RWPE1 (cell line): ENCODE measurements around the gene REPIN1.
A peak's percentile ranks its signal among the peaks of the same experiment; 100 is the strongest.

Experiments
- CTCF ChIA-PET: fragments of 350-600 bp; sonication (Branson Sonifier 250); formaldehyde crosslinking; extraction: SDS; loops from one replicate; lab custom pipeline; 2021; lab: Yijun Ruan, JAX
- POLR2A ChIA-PET: fragments of 400-600 bp; formaldehyde crosslinking; extraction: SDS; loops from one replicate; lab custom pipeline; 2020; ENCODE audit warnings: antibody characterized with exemption; ENCODE audit not compliant: low non-redundant PET; lab: Yijun Ruan, JAX
- DNase-seq: peaks from one replicate; pipeline ENCODE4 v3.0.0; 2012; ENCODE audit warnings: low spot score
- H3K27ac ChIP-seq: fragments of 450-650 bp; 2 replicates; pipeline ENCODE4 v1.5.1; 2017
- TF ChIP-seq, protein P1 (sequence below): fragments of 450-650 bp; conservative IDR thresholded peaks from 2 replicates; pipeline ENCODE4 v1.5.1; 2017; ENCODE audit warnings: low read depth, mild to moderate bottlenecking

REPIN1 gene

DNA sequence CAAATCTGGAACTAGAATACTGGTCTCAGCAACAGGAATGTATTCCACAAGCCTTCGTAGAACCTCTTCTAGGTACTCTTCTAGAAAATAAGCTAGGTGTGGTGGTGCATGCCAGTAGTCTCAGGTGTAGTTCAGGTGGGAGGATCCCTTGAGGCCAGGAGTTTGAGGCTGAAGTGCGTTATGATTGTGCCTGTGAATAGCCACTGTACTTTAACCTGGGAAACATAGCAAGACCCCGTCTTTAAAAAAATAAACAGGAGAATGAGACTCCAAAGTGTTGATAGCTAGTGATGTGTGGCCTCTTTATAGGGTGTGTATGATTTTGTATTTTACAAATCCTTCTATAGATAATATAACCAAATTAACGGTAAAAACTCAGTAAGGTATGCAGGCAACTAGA, 9.0 kb downstream of the REPIN1 start:
- no peak for DNase-seq
- TF ChIP-seq, protein P1, sequence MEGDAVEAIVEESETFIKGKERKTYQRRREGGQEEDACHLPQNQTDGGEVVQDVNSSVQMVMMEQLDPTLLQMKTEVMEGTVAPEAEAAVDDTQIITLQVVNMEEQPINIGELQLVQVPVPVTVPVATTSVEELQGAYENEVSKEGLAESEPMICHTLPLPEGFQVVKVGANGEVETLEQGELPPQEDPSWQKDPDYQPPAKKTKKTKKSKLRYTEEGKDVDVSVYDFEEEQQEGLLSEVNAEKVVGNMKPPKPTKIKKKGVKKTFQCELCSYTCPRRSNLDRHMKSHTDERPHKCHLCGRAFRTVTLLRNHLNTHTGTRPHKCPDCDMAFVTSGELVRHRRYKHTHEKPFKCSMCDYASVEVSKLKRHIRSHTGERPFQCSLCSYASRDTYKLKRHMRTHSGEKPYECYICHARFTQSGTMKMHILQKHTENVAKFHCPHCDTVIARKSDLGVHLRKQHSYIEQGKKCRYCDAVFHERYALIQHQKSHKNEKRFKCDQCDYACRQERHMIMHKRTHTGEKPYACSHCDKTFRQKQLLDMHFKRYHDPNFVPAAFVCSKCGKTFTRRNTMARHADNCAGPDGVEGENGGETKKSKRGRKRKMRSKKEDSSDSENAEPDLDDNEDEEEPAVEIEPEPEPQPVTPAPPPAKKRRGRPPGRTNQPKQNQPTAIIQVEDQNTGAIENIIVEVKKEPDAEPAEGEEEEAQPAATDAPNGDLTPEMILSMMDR, result no peak
- H3K27ac ChIP-seq, result peak overlapping the region; percentile 94
- POLR2A ChIA-PET, result no interaction called here
- CTCF ChIA-PET, result no interaction called here

DNA sequence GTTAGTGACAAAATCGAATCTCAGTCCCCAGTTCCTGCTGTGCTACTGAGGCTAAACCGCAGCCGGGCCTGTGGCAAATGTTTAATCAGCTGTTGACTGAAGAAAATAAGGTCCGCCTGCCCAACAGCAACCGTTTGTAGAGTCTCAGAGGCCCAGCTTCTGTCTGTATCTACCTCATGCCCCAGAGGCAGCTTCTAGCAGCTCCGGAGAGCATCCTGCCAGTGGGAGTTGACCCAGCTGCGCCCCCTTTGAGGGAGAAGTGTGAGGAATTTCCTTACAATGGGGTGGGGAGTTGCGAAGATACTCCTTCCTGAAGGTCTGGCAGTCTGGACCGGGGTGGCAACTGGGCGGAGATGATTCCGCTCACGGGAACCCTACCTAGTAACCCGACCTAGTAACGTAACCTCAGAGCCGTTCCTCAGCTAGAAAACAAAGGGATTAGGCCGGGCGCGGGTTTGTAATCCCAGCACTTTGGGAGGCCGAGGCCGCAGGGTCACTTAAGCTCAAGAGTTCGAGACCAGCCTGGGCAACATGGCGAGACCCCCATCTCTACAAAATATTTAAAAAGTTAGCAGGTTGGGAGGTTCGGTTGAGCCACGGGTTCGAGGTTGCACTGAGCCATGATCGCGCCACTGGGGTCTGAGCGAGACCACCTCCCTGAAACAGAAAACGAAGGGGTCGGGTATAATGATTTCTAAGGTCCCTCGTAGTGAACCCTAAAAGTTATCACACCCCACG, 9.7 kb downstream of the REPIN1 start:
- POLR2A ChIA-PET, result no interaction called here
- CTCF ChIA-PET, result no interaction called here
- H3K27ac ChIP-seq, result peak overlapping the region; percentile 94
- peak; percentile 26 for DNase-seq
- TF ChIP-seq, protein P1, result no peak

DNA sequence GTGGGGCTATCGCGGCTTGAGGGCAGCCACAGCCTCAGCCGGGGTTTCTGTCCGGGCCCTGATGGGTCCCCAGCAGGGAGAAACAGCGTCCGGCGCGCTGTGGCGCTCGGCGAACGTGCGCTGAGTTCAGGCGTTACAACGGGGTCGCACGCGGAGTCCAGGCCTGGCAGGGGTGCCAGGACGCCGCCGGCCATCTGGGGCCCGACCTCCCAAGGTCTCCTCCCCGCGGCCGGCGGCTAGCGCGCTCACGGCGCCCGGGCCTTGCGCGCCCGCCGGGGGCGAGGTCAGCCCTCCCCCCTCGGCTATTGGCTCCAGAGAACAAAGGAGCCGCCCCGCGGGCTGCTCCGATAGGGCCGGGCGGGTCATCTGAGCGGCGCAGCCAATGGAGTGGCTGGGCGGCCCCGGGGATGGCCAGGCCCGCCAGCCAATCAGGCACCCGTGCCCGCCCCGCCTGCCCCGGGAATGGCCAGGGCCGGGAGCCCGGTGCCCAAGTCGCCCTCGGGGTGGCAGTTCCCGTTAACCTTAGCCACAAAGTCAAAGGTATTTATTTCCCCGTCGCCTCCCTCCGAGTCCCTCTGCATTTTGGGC, 10.3 kb downstream of the REPIN1 start, which contains the start of gene ZNF775:
TSS of gene ZNF775 (plus strand) at position 478 of the 588 bp plus-strand sequence. CDS start 9,141 bp downstream, outside the sequence.
- ChIA-PET CTCF (no interaction called here), POLR2A (no interaction called here)
- DNase-seq, result peak; percentile 99
- TF ChIP-seq, protein P1, result no peak
- H3K27ac ChIP-seq, result peak within 1 kb of the TSS; percentile 94

DNA sequence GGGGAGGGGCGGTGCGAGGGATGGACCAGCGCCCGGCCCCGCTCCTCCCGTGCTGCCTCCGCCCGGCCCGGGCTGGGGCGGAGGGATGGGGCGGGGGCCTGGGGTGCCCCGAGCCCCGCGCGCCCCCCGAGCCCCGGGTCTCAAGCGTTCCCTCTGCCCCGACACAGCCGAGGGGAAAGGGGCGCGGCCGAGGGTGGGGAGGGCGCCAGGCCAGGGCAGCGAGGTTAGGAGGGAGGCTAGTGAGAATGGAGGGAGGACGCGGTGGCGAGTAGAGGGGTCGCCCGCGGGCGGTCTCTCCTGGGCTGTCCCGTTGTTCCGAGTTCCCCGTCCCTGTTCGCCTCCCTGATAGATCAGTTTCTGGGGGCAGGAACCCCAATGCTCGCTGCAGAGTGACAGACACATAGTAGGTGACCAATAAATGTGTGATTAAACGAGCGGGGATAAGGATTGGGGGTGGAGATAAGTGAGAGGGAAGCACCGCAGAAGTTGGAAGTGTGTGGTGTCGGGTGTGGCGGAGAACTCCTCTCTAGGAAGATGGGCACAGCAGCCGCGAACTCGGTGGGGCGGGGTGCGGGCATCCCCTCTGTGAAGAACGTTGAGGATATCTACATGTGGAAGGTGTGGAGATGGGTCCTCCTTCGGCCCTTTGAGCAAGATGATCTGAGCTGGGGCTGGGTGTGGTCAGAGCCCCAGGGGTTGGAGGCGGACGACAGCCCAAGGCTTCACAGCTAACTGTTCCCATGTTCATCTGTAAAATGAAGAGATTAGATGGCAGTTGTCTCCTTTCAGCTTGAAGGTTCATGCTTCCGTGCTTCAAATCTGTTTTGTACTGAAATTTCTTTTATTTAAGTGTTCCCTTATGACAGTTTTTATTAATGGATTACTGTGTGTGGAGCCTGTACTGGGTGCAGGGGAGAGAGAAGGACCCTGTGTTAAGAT, 11.1 kb downstream of the REPIN1 start:
- POLR2A ChIA-PET, result no interaction called here
- H3K27ac ChIP-seq, result peak overlapping the region; percentile 94
- TF ChIP-seq, protein P1, result no peak
- CTCF ChIA-PET, result no interaction called here
- no peak for DNase-seq

- TF ChIP-seq, protein P1, result no peak
- no peak for DNase-seq
- POLR2A ChIA-PET, result no interaction called here
- CTCF ChIA-PET, result no interaction called here
- peak overlapping the region; percentile 94 for H3K27ac ChIP-seq
Measured at GRCh38 chr7:150380463-150380862, 11.8 kb downstream of the REPIN1 start.

- no peak for DNase-seq
- POLR2A ChIA-PET, result interaction anchor here (0.6 kb wide), 1 partner anchor 541 kb away, joined by 3 read pairs; no protein-coding TSS in a partner anchor
- CTCF ChIA-PET, result no interaction called here
- TF ChIP-seq, protein P1, result no peak
- H3K27ac ChIP-seq, result peak overlapping the region; percentile 54
Measured at GRCh38 chr7:150381096-150381495, 12.5 kb downstream of the REPIN1 start.
